ENCODE data around the gene GNAQ. TPM values are rescaled to one million over a fixed set of nuclear protein-coding genes. Genes with fewer than 3 reads are reported as not detected.

The GNAQ gene
- total RNA-seq, 1 experiment from 2014 or later = 0.51 TPM

DNA sequence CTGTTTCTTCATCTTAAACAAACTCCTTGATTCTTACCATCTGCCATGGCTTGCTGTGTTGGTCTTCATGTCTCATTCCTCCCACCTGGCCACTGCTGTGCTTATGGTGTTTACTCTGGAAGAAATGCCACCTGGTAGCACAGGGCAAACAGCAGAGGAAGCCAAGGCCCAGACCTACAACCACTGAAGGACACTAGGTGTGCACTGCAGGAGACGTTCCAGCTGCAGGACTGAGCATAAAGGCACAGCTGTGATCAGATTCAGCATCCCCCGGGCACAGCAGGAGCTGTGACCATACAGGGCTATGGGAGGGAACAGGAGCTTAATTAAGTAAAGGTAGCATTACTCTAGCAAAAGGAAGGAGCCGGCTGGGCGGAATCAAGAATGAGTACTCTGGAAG lies 12.6 kb upstream of the GNAQ start:
- Histone ChIP-seq H3K27me3 (ENCODE audit: low read length) (peaks cover 12% of the 10 kb centered on the region), H3K9me2 (replicated peaks; ENCODE audit: low read length) (no peaks in the 10 kb centered on the region), H3F3A (ENCODE audit: low read length, unreplicated experiment) (no peaks in the 10 kb centered on the region), H3K4me3 (ENCODE audit: low read length) (no peak overlapping the region), H3K36me3 (ENCODE audit: low read depth, low read length) (no peaks in the 10 kb centered on the region), H2AFZ (ENCODE audit: low read length) (no peak overlapping the region), H3K79me2 (ENCODE audit: low read length) (no peaks in the 10 kb centered on the region), H3K9ac (ENCODE audit: low read length) (no peak overlapping the region), H4K20me1 (ENCODE audit: low read length) (no peaks in the 10 kb centered on the region), H3K4me1 (ENCODE audit: insufficient read depth, low read length) (no peaks in the 10 kb centered on the region; the same call in 1 of the 2 replicates), H3K9me3 (ENCODE audit: low read length) (no peaks in the 10 kb centered on the region), H3K4me2 (ENCODE audit: low read length) (no peak overlapping the region), H3K27ac (ENCODE audit: low read length) (no peak overlapping the region)
- intact Hi-C loops (cut with micrococcal nuclease) = no loop called here
- ChIA-PET CTCF (no interaction called here), POLR2A (ENCODE audit: unreplicated experiment) (no interaction called here)
- no peak for DNase-seq
- TF ChIP-seq, protein P1, sequence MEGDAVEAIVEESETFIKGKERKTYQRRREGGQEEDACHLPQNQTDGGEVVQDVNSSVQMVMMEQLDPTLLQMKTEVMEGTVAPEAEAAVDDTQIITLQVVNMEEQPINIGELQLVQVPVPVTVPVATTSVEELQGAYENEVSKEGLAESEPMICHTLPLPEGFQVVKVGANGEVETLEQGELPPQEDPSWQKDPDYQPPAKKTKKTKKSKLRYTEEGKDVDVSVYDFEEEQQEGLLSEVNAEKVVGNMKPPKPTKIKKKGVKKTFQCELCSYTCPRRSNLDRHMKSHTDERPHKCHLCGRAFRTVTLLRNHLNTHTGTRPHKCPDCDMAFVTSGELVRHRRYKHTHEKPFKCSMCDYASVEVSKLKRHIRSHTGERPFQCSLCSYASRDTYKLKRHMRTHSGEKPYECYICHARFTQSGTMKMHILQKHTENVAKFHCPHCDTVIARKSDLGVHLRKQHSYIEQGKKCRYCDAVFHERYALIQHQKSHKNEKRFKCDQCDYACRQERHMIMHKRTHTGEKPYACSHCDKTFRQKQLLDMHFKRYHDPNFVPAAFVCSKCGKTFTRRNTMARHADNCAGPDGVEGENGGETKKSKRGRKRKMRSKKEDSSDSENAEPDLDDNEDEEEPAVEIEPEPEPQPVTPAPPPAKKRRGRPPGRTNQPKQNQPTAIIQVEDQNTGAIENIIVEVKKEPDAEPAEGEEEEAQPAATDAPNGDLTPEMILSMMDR (conservative IDR thresholded peaks at IDR 0.05; ENCODE audit: low read depth, low read length) = no peak
- no peak for TF ChIP-seq EZH2phosphoT487 (IDR thresholded peaks at IDR 0.05; ENCODE audit: borderline replicate concordance, low read length)
- TF ChIP-seq EZH2 (IDR thresholded peaks at IDR 0.05; ENCODE audit: low read length, unreplicated experiment) = no peak
- no TSS peak for BruUV-seq (replicated peaks)
- ATAC-seq = no peak

DNA sequence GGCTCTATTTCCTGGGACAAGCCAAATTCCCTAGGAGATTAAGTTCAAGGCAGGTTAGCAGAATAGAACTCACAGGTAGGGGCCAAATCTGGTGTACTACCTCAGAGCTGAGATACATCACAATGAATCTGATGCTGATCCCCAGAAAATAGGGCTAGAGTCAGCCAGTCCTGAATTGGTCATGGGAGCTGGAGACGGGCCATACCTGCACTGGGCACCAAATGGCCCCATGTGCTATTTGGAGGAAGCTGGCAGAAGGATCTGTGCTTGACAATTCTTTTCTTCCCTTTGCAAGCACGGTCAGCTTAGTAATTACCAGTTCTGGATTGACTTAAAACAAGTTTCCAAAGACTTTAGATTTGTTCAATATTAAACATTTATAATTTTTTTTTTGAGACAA lies 10.4 kb upstream of the GNAQ start:
- TF ChIP-seq EZH2phosphoT487 (IDR thresholded peaks at IDR 0.05; ENCODE audit: borderline replicate concordance, low read length) (no peak), EZH2 (IDR thresholded peaks at IDR 0.05; ENCODE audit: low read length, unreplicated experiment) (no peak)
- TF ChIP-seq, protein P1 (conservative IDR thresholded peaks at IDR 0.05; ENCODE audit: low read depth, low read length) = no peak
- Histone ChIP-seq H3K9me2 (replicated peaks; ENCODE audit: low read length) (no peaks in the 10 kb centered on the region), H3K9ac (ENCODE audit: low read length) (no peak overlapping the region), H3K27ac (ENCODE audit: low read length) (no peak overlapping the region), H3K4me2 (ENCODE audit: low read length) (no peak overlapping the region), H3K36me3 (ENCODE audit: low read depth, low read length) (no peaks in the 10 kb centered on the region), H3K79me2 (ENCODE audit: low read length) (no peaks in the 10 kb centered on the region), H3K4me1 (ENCODE audit: insufficient read depth, low read length) (no peaks in the 10 kb centered on the region; the same call in 1 of the 2 replicates), H3F3A (ENCODE audit: low read length, unreplicated experiment) (no peaks in the 10 kb centered on the region), H4K20me1 (ENCODE audit: low read length) (no peaks in the 10 kb centered on the region), H3K9me3 (ENCODE audit: low read length) (no peaks in the 10 kb centered on the region), H3K4me3 (ENCODE audit: low read length) (no peak overlapping the region), H2AFZ (ENCODE audit: low read length) (no peak overlapping the region), H3K27me3 (ENCODE audit: low read length) (peaks cover 6% of the 10 kb centered on the region)
- ChIA-PET CTCF (no interaction called here), POLR2A (ENCODE audit: unreplicated experiment) (no interaction called here)
- DNase-seq (no peak), ATAC-seq (no peak)
- no TSS peak for BruUV-seq (replicated peaks)
- intact Hi-C loops (cut with micrococcal nuclease) = no loop called here

DNA sequence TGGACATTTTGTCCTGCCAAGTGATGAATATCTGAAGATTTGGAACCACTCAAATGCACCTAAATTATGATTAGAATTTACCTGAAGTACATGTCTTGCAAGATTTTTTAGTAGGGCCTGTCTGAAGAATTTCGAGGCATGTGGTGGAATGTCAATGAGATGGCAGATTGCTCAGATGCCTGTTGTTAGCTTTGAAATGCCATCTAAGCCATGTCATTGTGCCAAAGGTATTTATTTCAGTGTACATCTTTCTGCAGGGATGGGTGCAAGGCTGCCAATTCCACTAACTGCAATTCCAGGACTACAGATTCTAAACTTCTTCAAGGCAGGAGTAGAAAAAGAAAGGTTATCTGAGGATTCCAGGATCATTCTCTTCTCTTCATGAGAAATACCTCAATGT lies 9.1 kb upstream of the GNAQ start:
- DNase-seq = no peak
- Histone ChIP-seq H2AFZ (ENCODE audit: low read length) (no peak overlapping the region), H3K9me2 (replicated peaks; ENCODE audit: low read length) (no peaks in the 10 kb centered on the region), H3K27me3 (ENCODE audit: low read length) (no peaks in the 10 kb centered on the region), H3K4me1 (ENCODE audit: insufficient read depth, low read length) (no peaks in the 10 kb centered on the region; the same call in 1 of the 2 replicates), H3K79me2 (ENCODE audit: low read length) (no peaks in the 10 kb centered on the region), H3K9ac (ENCODE audit: low read length) (no peak overlapping the region), H3K4me3 (ENCODE audit: low read length) (no peak overlapping the region), H3F3A (ENCODE audit: low read length, unreplicated experiment) (no peaks in the 10 kb centered on the region), H3K27ac (ENCODE audit: low read length) (no peak overlapping the region), H4K20me1 (ENCODE audit: low read length) (no peaks in the 10 kb centered on the region), H3K9me3 (ENCODE audit: low read length) (no peaks in the 10 kb centered on the region), H3K36me3 (ENCODE audit: low read depth, low read length) (no peaks in the 10 kb centered on the region), H3K4me2 (ENCODE audit: low read length) (no peak overlapping the region)
- intact Hi-C loops (cut with micrococcal nuclease) = no loop called here
- ATAC-seq = no peak
- TF ChIP-seq EZH2phosphoT487 (IDR thresholded peaks at IDR 0.05; ENCODE audit: borderline replicate concordance, low read length) = no peak
- TF ChIP-seq EZH2 (IDR thresholded peaks at IDR 0.05; ENCODE audit: low read length, unreplicated experiment) = no peak
- TF ChIP-seq, protein P1 (conservative IDR thresholded peaks at IDR 0.05; ENCODE audit: low read depth, low read length) = no peak
- ChIA-PET CTCF (no interaction called here), POLR2A (ENCODE audit: unreplicated experiment) (interaction anchor here (0.6 kb wide), 1 partner anchor 8 kb away, joined by 4 read pairs; no protein-coding TSS in a partner anchor)
- no TSS peak for BruUV-seq (replicated peaks)
